Stomach (tissue), 4 donors: ENCODE results near the gene WWOX.

Experiments
- CTCF ChIP-seq, 7 experiments: fragments of 450-650 bp in 4 of 7; fragments of 200-600 bp in 3 of 7; sonication (generic) in 3 of 7; IDR thresholded peaks; one replicate each; pipeline ENCODE4 v1.5.1; 2016 to 2019; ENCODE audit warnings: antibody characterized with exemption in 7 of 7, control low read depth in 2 of 7, mild to moderate bottlenecking in 1 of 7
- EP300 ChIP-seq: sonication (generic); formaldehyde crosslinking; IDR thresholded peaks from one replicate; pipeline ENCODE4 v1.6.1; 2017; ENCODE audit warnings: antibody characterized with exemption
- POLR2A ChIP-seq, 4 donors: fragments of 450-650 bp; IDR thresholded peaks; one replicate each; pipeline ENCODE4 v1.6.1; 2016; ENCODE audit warnings: antibody characterized with exemption in 4 of 4, control low read depth in 2 of 4, mild to moderate bottlenecking in 1 of 4, moderate library complexity in 1 of 4
- POLR2AphosphoS5 ChIP-seq, 3 donors: sonication (generic); formaldehyde crosslinking; IDR thresholded peaks; one replicate each; pipeline ENCODE4 v1.6.1; 2016; ENCODE audit warnings: antibody characterized with exemption in 3 of 3

- TF ChIP-seq CTCF (IDR thresholded peaks at IDR 0.05) (no peak), POLR2A (IDR thresholded peaks at IDR 0.05) (no peak), EP300 (no peak), POLR2AphosphoS5 (IDR thresholded peaks at IDR 0.05) (no peak)
Observed at GRCh38 chr16:79008869-79009179, 909.4 kb downstream of the WWOX start.
